ENCODE data around the gene COL4A6. TPM values are rescaled to one million over a fixed set of nuclear protein-coding genes. Genes with fewer than 3 reads are reported as not detected.

Gene COL4A6
- total and polyA plus RNA-seq, 2 donors (not counting 3 experiments of a cell fraction or from before 2014, with no cell fraction given): 0.49 to 0.62 TPM

DNA sequence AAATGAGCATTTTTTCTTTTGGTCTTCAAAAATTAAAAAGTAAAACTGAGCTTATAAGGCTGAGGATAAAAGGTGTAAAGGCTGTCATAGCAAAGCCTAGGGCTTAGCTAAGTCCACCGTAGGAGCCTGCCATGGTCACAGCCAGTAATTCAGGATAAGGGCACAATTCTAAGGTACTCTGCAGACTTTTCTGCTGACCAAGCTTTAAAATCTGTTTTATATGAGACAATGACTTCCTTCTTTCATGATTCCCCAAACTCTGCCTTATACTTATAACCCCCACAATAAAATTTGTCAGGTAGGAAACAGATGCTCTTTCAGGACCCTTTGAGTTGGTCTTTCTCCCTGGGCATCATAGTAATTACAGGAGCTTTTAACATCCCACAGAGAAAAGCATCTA is 138.5 kb downstream of the COL4A6 start:
- H3K9ac ChIP-seq (replicated peaks; ENCODE audit: extremely low read depth, insufficient read depth, low read length): no peak overlapping the region
- BruUV-seq (replicated peaks): no TSS peak
- H2AFZ ChIP-seq (ENCODE audit: low read depth, low read length): no peak overlapping the region
- intact Hi-C loops (cut with micrococcal nuclease): loop anchor here (10.0 kb wide), 1 partner anchor 235 kb away; no protein-coding TSS in a partner anchor
- no peaks in the 10 kb centered on the region for H4K20me1 ChIP-seq (replicated peaks; ENCODE audit: control insufficient read depth, extremely low read depth, insufficient read depth, low read length)
- no peaks in the 10 kb centered on the region for H3K27me3 ChIP-seq (ENCODE audit: control insufficient read depth in 2 of 2, insufficient read depth in 2 of 2, low read length in 2 of 2)
- CTCF ChIA-PET: interaction anchor here (1.0 to 2.5 kb wide), 4 partner anchors 11 to 100 kb away, joined by 3 to 26 read pairs (median 4); no protein-coding TSS in a partner anchor
- H3K27ac ChIP-seq (ENCODE audit: insufficient read depth, low read depth, low read length): no peak overlapping the region
- no peaks in the 10 kb centered on the region for H3K36me3 ChIP-seq (ENCODE audit: control insufficient read depth in 2 of 2, extremely low read depth in 1 of 2, insufficient read depth in 2 of 2, low read length in 2 of 2)
- no peak overlapping the region for H3K4me2 ChIP-seq (ENCODE audit: insufficient read depth, low read length)
- no peaks in the 10 kb centered on the region for H3K9me3 ChIP-seq (replicated peaks; ENCODE audit: control insufficient read depth, insufficient read depth, low read length)
- H3K9me1 ChIP-seq (replicated peaks; ENCODE audit: control insufficient read depth, extremely low read depth, insufficient read depth, low read length): no peaks in the 10 kb centered on the region
- POLR2A ChIA-PET: no interaction called here
- no peaks in the 10 kb centered on the region for H3K4me1 ChIP-seq (ENCODE audit: control insufficient read depth, extremely low read depth, insufficient read depth, low read length)
- DNase-seq (ENCODE audit: low read depth, low spot score) (no peak), FAIRE-seq (no peak)
- no peak overlapping the region for H3K4me3 ChIP-seq (replicated peaks in 1 of 3; ENCODE audit: insufficient read depth in 1 of 3, low read depth in 1 of 3, low read length in 3 of 3)
- dilution Hi-C loops (cut with MboI; ENCODE audit: extremely low pct_ligation_motif_present, low sequenced_read_pairs): no loop called here
- no peaks in the 10 kb centered on the region for H3K79me2 ChIP-seq (ENCODE audit: control insufficient read depth, insufficient read depth, low read length)
- TF ChIP-seq, protein P1, sequence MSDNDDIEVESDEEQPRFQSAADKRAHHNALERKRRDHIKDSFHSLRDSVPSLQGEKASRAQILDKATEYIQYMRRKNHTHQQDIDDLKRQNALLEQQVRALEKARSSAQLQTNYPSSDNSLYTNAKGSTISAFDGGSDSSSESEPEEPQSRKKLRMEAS (IDR thresholded peaks at IDR 0.05; ENCODE audit: insufficient read depth, insufficient read length): no peak
- TF ChIP-seq, protein P2, sequence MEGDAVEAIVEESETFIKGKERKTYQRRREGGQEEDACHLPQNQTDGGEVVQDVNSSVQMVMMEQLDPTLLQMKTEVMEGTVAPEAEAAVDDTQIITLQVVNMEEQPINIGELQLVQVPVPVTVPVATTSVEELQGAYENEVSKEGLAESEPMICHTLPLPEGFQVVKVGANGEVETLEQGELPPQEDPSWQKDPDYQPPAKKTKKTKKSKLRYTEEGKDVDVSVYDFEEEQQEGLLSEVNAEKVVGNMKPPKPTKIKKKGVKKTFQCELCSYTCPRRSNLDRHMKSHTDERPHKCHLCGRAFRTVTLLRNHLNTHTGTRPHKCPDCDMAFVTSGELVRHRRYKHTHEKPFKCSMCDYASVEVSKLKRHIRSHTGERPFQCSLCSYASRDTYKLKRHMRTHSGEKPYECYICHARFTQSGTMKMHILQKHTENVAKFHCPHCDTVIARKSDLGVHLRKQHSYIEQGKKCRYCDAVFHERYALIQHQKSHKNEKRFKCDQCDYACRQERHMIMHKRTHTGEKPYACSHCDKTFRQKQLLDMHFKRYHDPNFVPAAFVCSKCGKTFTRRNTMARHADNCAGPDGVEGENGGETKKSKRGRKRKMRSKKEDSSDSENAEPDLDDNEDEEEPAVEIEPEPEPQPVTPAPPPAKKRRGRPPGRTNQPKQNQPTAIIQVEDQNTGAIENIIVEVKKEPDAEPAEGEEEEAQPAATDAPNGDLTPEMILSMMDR (IDR thresholded peaks at IDR 0.05; ENCODE audit: extremely low read depth in 1 of 2, insufficient read depth in 1 of 2, low read depth in 1 of 2, low read length in 2 of 2): no peak

DNA sequence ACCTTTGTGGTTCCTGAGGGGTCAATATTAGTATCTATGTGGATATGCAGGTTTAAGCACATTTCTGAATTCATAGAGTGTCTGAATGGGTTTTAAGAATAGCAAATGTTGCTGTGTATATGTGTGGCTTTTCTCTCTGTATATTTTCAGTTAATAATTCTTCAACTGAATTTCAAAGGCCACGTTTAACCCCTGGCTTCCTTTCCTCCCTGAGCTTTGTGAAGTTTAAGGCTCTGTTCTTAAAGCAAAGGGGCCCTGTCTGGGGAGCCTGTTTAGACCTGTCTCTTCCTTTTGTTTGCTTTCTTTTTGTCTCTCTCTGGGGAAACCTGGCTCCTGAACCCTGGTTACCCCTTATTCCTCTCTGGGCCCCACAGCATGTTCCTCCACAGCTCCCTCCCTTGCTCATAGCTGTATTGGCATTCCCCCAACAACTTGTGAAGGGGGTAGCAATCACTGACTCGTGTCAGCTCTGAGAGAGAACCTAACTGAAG is 139.1 kb downstream of the COL4A6 start:
- TF ChIP-seq FOS (IDR thresholded peaks at IDR 0.05; ENCODE audit: borderline replicate concordance, insufficient read depth, low read length) (no peak), POLR2A (IDR thresholded peaks at IDR 0.05; ENCODE audit: low read depth, low read length) (no peak), MYC (IDR thresholded peaks at IDR 0.05; ENCODE audit: low read depth, low read length) (no peak), GATA2 (IDR thresholded peaks at IDR 0.05; ENCODE audit: insufficient read depth, insufficient read length, low read depth, low read length) (no peak), POLR2AphosphoS5 (IDR thresholded peaks at IDR 0.05; ENCODE audit: insufficient read depth, low read depth, low read length) (no peak), JUN (IDR thresholded peaks at IDR 0.05; ENCODE audit: borderline replicate concordance, insufficient read depth, insufficient read length, low read depth) (no peak), EZH2 (IDR thresholded peaks at IDR 0.05; ENCODE audit: borderline replicate concordance, low read depth, low read length, severe bottlenecking) (no peak)
- TF ChIP-seq, protein P2 (IDR thresholded peaks at IDR 0.05; ENCODE audit: extremely low read depth in 1 of 2, insufficient read depth in 1 of 2, low read depth in 1 of 2, low read length in 2 of 2): no peak
- TF ChIP-seq, protein P1 (IDR thresholded peaks at IDR 0.05; ENCODE audit: insufficient read depth, insufficient read length): no peak
- Histone ChIP-seq H3K9me1 (replicated peaks; ENCODE audit: control insufficient read depth, extremely low read depth, insufficient read depth, low read length) (no peaks in the 10 kb centered on the region), H3K9ac (replicated peaks; ENCODE audit: extremely low read depth, insufficient read depth, low read length) (no peak overlapping the region), H3K4me1 (ENCODE audit: control insufficient read depth, extremely low read depth, insufficient read depth, low read length) (no peaks in the 10 kb centered on the region), H3K36me3 (ENCODE audit: control insufficient read depth in 2 of 2, extremely low read depth in 1 of 2, insufficient read depth in 2 of 2, low read length in 2 of 2) (no peaks in the 10 kb centered on the region), H3K4me2 (ENCODE audit: insufficient read depth, low read length) (no peak overlapping the region), H3K4me3 (replicated peaks in 1 of 3; ENCODE audit: insufficient read depth in 1 of 3, low read depth in 1 of 3, low read length in 3 of 3) (no peak overlapping the region), H3K79me2 (ENCODE audit: control insufficient read depth, insufficient read depth, low read length) (no peaks in the 10 kb centered on the region), H3K27me3 (ENCODE audit: control insufficient read depth in 2 of 2, insufficient read depth in 2 of 2, low read length in 2 of 2) (no peaks in the 10 kb centered on the region), H4K20me1 (replicated peaks; ENCODE audit: control insufficient read depth, extremely low read depth, insufficient read depth, low read length) (no peaks in the 10 kb centered on the region), H3K9me3 (replicated peaks; ENCODE audit: control insufficient read depth, insufficient read depth, low read length) (no peaks in the 10 kb centered on the region), H3K27ac (ENCODE audit: insufficient read depth, low read depth, low read length) (no peak overlapping the region), H2AFZ (ENCODE audit: low read depth, low read length) (no peak overlapping the region)
- ChIA-PET CTCF (interaction anchor here (1.0 to 2.5 kb wide), 3 partner anchors 66 to 99 kb away, joined by 3 to 26 read pairs (median 5); no protein-coding TSS in a partner anchor), POLR2A (no interaction called here)
- dilution Hi-C loops (cut with MboI; ENCODE audit: extremely low pct_ligation_motif_present, low sequenced_read_pairs): no loop called here
- no peak for FAIRE-seq
- BruUV-seq (replicated peaks): no TSS peak
- peak; percentile 60 for DNase-seq (ENCODE audit: low read depth, low spot score)
- intact Hi-C loops (cut with micrococcal nuclease): no loop called here

Measured in endothelial cell of umbilical vein (primary cell).